Middle frontal gyrus (tissue), 1 donor: Measurements from ENCODE around the gene ANKDD1B.

Experiments used
- DNase-seq: peaks from one replicate; pipeline ENCODE4 v3.0.0-alpha.2; 2015; ENCODE audit warnings: low spot score; ENCODE audit errors: extremely low spot score

The ANKDD1B gene

DNA sequence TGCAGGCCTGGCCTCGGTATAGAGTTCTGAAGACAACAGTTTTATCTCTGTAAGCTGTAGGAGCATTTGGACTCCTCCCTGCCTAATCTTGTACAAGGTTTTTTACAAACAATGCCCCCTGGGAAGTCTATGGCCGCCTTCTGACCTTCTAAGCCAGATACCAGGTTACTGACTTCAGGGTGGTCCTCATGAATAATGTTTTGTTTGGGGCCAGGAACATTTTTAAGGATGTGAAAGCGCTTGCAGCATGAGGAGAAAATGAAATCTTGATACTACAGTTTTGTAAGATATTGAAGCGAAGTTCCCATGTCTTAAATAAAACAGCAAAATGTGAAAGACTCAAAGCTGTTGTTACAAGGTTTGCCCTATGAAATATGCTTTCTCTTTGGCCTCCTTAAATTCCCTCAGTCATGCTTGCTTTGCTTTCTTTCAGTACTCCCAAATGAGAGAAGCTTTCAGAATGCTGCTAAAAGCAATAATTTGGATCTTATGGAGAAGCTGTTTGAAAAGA, 5.2 kb downstream of the ANKDD1B start:
- no peak for DNase-seq

DNA sequence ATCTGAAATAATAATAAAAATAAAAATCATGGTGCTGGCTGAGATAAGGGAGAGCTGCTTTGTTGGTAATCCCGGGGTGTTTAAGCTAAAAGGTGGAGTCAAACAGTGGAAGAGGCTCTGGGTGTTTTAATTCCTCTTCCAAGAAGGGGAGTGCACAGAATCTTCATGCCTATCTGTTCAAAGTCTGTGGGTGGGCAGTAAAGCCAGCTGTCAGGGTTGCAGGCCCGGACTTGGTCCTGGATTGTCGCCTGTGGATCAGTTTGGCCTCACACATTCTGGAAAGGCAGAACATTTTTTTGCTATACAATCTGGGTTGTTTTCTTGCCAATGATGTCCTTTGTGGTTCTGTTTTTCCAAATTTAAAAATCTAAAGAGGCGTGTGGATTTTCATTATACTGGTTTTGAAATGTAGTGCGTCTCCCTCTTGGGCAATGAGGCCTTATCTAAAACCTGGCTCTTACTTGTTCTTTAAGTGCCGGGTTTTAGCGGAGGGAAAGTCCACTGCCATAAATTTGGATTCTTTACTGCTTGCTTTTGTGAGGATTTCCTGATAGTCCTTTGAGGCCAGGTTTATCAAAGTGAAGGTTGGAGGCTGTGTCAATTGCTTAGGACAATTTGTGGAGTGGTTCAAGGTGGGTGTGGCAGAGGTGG, 5.8 kb downstream of the ANKDD1B start:
- DNase-seq = peak; percentile 20

DNA sequence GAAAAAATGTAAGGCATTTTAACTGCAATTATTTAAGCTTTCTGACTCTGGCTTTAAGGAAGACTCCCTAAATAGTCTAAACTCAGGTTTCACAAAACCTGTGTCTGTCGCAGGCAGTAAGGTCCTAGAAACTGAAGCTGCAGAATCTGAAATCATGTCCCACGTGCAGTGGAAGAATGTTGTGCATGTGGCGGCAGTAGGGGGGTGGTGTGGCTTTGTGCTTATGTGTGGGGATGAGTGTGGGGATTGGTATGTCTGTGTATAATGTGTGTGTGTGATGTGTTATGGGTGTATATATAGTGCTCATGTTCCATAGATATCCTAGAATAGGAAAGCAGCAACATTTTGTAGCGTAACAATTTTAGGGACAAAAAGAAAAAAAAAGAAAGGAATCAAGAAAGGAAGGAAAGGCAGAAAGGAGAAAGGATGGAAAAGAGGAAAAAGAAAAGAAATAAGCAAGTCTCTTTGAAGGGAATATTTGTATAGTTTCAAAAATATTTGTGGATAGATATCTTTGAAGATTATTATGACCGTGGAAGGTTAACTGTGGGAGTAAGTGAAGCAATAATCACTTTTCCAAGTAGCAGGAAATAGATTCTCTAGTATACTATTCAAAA, 6.6 kb downstream of the ANKDD1B start:
- DNase-seq = no peak

DNA sequence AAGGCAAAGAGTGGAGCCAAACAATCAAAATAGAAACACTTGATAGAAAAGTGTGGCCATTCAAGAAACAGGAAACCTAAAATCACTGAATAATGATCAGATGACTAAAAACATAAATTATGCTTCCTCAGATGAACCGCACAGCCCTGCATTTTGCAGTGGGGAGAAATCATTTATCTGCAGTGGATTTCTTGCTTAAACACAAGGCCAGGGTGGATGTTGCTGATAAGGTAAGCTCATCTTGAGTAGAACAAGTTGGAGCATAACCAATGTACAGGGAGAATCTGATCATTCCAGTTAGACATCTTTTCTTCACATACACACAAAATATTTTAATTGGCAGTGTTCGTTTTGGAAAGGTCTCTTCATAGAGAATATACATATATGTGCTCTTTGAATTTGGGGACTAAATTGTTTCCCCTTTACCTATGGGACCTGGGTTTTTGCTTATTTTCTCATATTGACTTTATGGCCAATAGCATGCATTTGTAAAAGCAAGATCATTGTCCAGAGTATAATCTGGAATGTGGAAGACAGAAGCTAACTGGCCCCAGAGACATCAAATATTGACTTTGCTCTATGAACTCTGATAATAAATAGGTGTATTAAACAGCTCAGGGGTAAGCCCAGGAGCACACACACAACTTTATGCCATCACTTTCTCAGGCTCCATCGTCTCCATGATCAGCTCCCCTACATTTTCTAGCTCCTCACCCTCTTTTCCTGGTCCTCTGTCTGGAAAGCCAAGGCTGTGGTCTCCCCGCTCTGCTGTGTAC, 9.1 kb downstream of the ANKDD1B start:
- no peak for DNase-seq

GRCh38 chr5:75622564-75622963, 11.3 kb downstream of the ANKDD1B start:
- DNase-seq = no peak

GRCh38 chr5:75623846-75624245, 12.6 kb downstream of the ANKDD1B start:
- no peak for DNase-seq

DNA sequence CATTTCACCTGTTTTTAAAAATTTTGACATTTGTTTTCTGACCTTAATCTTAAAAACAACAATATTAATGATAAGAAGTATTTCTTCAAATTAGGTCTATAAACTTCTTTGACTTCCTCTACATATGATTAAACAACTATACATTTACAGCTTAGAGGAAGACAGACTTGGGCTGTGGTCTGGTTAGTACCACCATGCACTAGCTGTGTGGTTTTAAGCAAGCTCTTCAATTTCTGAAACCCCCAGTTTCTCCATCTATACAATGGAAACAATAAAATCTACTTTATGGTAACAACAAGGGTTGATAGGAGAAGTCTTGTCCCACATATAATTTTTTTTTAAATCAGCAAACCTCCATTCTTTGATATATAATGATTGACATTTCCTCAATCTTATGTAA, 15.7 kb downstream of the ANKDD1B start:
- DNase-seq = no peak

- DNase-seq = no peak
Observed at GRCh38 chr5:75627801-75628200, 16.5 kb downstream of the ANKDD1B start.

DNA sequence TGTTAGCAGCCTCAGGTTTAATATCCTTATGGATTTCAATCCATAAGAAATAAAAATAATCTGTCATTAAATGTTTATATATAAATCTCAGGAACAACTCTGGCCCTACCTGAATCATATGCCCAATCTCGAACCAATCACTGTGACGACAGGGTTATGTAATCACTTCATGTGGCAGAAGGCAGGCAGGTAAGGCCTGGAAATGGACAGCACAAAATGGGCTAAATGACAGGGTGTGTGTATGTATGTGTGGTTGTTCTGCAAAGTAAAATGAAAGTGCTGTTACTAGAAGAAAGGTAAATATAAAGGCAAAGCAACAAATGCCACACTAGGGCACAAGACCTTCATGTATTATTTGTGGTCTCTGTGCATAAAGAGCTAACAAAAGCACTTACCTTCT, 19.6 kb downstream of the ANKDD1B start:
- no peak for DNase-seq

- DNase-seq = no peak
Observed at GRCh38 chr5:75632321-75632720, 21.1 kb downstream of the ANKDD1B start.

DNA sequence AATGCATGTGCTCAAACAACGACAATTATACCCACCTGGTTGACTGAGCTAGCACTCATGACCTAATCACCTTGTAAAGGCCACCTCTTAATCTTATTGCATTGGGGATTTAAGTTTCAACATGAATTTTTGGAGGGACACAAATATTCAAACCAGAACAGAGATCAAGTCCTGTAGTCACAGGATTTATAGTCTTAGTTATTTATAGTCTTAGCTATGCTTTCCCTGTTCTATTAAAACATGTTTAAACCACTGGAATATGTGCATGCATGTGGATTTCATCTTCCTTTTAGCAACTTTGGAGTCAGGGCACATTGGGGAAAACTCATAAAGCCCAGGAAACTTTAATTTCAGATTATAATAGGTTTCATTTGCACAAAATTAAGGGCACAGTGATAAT, 26.7 kb downstream of the ANKDD1B start:
- DNase-seq = no peak

DNA sequence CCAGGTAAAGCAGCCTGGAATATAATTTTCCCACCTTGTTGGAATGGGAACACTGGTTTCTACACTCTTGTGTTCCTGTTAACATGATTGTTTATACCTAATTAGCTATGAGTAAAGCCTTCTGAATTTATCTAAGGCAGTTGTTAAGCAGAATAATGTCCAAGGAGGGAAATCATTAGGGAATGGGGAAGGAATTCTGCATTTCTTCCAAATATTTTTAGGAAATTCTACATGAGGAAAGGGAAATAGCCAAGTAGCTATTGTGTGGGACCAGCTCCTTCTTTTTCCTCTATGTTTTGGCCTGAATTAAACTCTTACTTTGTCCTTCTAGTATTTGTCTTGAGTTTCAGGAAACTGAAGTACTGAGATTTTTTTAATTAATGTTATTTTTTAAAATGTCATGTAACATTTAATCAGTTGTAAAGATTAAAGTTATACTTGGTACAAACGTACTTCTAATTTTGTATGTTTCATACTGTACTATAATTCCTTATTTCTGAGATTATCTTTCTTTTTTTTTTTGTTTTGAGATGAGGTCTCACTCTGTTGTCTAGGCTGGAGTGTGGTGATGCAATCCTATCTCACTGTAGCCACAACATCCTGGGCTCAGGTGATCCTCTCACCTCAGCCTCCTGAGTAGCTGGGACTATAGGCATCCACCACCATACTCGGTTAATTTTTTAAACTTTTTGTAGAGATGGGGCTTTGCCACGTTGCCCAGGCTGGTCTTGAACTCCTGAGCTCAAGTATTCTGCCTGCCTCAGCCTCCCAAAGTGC, 28.5 kb downstream of the ANKDD1B start:
- no peak for DNase-seq

DNA sequence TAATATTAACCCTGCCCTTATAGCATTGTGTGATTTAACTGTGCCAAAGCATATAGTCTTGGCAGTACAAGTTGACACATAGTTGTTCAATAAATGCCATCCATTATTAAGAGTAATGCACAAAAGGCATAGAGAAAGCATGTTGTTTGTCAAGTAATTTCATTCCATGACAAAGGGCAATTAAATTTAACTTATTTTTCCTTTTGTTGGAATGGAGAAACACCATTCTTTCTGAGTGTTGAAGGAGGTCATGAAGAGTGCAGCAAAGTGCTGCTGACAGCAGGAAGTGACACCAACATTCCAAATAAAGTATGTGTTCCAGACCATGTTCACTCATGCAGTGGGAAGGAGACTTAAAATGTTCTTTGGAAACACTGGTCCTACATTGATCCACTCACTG, 29.1 kb downstream of the ANKDD1B start:
- DNase-seq = no peak

DNA sequence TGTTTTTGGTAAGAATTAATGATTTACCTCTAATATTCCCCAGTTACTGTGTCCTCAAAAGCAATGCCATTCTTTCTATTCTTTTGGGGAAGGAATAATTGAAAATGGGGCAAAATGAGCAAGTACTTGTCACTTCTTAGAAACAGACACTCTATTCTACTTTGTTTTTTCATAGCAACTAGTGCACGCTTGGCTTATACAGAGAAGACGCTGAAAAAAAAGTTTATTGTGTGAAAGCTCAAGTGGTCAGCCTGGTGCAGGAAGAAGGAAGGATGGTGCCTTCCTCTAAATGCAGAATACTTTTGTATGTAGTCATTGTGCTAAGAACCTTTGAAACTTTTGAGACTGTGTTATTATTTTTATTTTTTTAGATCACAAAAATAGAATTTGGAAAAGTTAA, 29.6 kb downstream of the ANKDD1B start:
- DNase-seq = no peak

GRCh38 chr5:75648712-75649111, 37.5 kb downstream of the ANKDD1B start:
- no peak for DNase-seq

DNA sequence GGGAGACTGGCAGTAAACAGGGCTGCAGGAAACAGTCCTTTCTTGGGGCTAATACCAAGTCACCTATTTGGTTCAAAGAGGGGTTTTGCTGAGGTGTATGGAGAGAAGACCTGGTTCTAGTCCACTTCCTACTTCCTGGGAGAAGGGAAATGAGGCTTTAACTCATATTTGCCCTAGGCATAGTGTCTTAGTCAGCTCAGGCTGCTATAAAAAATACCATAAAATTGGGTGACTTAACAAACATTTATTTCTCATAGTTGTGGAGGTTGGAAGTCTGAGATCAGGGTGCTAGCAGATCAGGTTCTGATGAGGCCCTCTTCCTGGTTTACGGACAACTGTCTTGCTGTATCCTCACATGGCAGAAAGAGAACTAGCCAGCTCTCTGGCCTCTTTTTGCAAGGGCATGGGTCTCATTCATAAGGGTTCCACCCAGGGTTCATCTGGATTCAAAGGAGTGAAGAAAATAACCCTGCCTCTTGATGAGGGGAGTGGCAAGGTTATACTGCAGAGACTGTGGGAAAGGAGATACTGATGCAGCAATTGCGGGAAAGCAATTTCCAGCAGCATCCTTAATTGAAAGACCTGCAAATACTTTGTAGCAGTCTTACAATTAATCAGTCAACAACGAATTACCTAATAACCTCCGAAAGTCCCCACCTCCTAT, 40.5 kb downstream of the ANKDD1B start:
- no peak for DNase-seq

DNA sequence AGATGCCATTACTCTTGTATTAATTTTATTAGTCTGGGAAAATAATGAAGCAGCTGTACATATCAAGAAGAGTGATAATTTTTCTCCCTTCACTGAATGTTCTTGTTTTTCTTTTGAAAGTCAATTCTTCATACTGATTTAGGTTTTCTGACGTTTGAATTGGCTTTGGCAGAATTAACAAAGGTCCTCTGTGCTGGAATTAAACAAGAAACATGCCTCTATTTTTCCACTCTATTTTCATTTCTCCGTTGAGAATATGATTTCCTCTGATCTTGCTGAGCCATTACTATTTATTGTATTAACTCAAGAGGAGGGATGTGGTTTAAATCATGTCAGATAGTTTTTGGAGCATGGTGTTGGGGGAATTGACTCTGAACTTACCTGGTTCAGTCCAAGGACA, 42.3 kb downstream of the ANKDD1B start:
- no peak for DNase-seq

GRCh38 chr5:75654693-75655295, 43.5 kb downstream of the ANKDD1B start:
- no peak for DNase-seq

GRCh38 chr5:75656311-75657003, 45.2 kb downstream of the ANKDD1B start:
- peak; percentile 17 for DNase-seq

GRCh38 chr5:75659791-75660450, 48.7 kb downstream of the ANKDD1B start:
- no peak for DNase-seq
